ENCODE data around the gene CDIP1.

- TF ChIP-seq CTCF (IDR thresholded peaks at IDR 0.05; ENCODE audit: low read length) (no peak), EZH2 (optimal IDR thresholded peaks at IDR 0.05; ENCODE audit: low read depth, low read length) (no peak), EZH2phosphoT487 (IDR thresholded peaks at IDR 0.05; ENCODE audit: low read length) (no peak)
Observed at GRCh38 chr16:4510131-4510530, 28.4 kb downstream of the CDIP1 start.

Data from MM.1S (cell line).